OCI-LY7 (cell line): ENCODE measurements around the gene BBLN.

Experiments used
- EZH2phosphoT487 ChIP-seq: fragments of 200-600 bp; sonication (generic); IDR thresholded peaks from 2 replicates; pipeline ENCODE4 v1.6.1; 2018; ENCODE audit warnings: low read depth, borderline replicate concordance, mild to moderate bottlenecking, mixed run types, antibody characterized with exemption, low read length, moderate library complexity, mixed read lengths
- TF ChIP-seq, protein P1 (sequence below): fragments of 200-600 bp; sonication (generic); conservative IDR thresholded peaks from 2 replicates; pipeline ENCODE4 v1.5.1; 2014; ENCODE audit warnings: mild to moderate bottlenecking, antibody characterized with exemption, low read length, moderate library complexity, mixed read lengths

DNA sequence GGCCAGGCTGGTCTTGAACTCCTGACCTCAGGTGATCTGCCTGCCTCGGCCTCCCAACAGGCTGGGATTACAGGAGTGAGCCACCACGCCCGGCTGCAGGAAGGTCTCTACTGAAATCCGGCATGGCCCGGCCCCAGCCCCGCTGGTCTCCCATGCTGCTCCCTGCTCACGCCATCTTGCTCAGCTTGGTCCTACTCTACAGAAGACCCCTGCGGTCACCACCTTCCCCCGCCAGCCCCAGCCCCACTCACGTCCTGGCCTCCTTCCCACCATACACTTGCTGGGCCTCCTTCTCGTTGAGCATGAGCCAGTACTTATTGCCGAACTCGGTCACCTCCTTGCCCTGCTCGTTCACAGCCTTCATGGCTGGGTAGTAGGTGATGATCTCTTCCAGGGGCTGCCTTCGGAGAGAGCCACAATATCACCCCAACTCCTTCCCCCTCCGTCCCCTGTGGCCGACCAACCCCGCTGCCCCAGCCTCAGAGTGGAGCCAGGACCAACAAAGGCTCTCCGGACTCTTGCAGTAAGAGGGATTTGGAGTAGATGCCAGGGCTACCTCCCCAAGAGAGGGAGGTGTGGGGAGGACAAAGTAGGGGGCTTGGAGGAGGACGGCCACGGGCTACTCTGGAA lies 36.5 kb upstream of the BBLN start:
- TF ChIP-seq, protein P1, sequence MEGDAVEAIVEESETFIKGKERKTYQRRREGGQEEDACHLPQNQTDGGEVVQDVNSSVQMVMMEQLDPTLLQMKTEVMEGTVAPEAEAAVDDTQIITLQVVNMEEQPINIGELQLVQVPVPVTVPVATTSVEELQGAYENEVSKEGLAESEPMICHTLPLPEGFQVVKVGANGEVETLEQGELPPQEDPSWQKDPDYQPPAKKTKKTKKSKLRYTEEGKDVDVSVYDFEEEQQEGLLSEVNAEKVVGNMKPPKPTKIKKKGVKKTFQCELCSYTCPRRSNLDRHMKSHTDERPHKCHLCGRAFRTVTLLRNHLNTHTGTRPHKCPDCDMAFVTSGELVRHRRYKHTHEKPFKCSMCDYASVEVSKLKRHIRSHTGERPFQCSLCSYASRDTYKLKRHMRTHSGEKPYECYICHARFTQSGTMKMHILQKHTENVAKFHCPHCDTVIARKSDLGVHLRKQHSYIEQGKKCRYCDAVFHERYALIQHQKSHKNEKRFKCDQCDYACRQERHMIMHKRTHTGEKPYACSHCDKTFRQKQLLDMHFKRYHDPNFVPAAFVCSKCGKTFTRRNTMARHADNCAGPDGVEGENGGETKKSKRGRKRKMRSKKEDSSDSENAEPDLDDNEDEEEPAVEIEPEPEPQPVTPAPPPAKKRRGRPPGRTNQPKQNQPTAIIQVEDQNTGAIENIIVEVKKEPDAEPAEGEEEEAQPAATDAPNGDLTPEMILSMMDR, result no peak
- no peak for TF ChIP-seq EZH2phosphoT487
